ENCODE measurements around the gene ACTA2.

The ACTA2 gene

GRCh38 chr10:88981435-88981834, 28.9 kb upstream of the ACTA2 start:
- no peak for DNase-seq (ENCODE audit: low spot score)

- DNase-seq (ENCODE audit: low spot score), result no peak
Measured at GRCh38 chr10:88980800-88981199, 28.2 kb upstream of the ACTA2 start.

GRCh38 chr10:88980247-88980646, 27.7 kb upstream of the ACTA2 start:
- no peak for DNase-seq (ENCODE audit: low spot score)

GRCh38 chr10:88979603-88980002, 27.0 kb upstream of the ACTA2 start:
- DNase-seq (ENCODE audit: low spot score), result no peak

GRCh38 chr10:88979153-88979562, 26.6 kb upstream of the ACTA2 start:
- peak; percentile 91 for DNase-seq (ENCODE audit: low spot score)

GRCh38 chr10:88978463-88978862, 25.9 kb upstream of the ACTA2 start:
- DNase-seq (ENCODE audit: low spot score), result no peak

GRCh38 chr10:88975377-88975720, 22.8 kb upstream of the ACTA2 start:
- DNase-seq (ENCODE audit: low spot score), result no peak

- no peak for DNase-seq (ENCODE audit: low spot score)
Measured at GRCh38 chr10:88974446-88975376, 22.1 kb upstream of the ACTA2 start.

- peak; percentile 27 for DNase-seq (ENCODE audit: low spot score)
Measured at GRCh38 chr10:88974012-88974411, 21.4 kb upstream of the ACTA2 start.

- DNase-seq (ENCODE audit: low spot score), result peak; percentile 38
Measured at GRCh38 chr10:88971221-88972061, 18.9 kb upstream of the ACTA2 start.

GRCh38 chr10:88968391-88968790, 15.8 kb upstream of the ACTA2 start:
- peak; percentile 39 for DNase-seq (ENCODE audit: low spot score)

GRCh38 chr10:88966797-88967196, 14.2 kb upstream of the ACTA2 start:
- no peak for DNase-seq (ENCODE audit: low spot score)

GRCh38 chr10:88964869-88965415, 12.4 kb upstream of the ACTA2 start:
- DNase-seq (ENCODE audit: low spot score), result no peak

- DNase-seq (ENCODE audit: low spot score), result no peak
Measured at GRCh38 chr10:88964360-88964759, 11.8 kb upstream of the ACTA2 start.

- no peak for DNase-seq (ENCODE audit: low spot score)
Measured at GRCh38 chr10:88963318-88963717, 10.7 kb upstream of the ACTA2 start.

GRCh38 chr10:88962336-88962735, 9.8 kb upstream of the ACTA2 start:
- DNase-seq (ENCODE audit: low spot score), result no peak

GRCh38 chr10:88961266-88961665, 8.7 kb upstream of the ACTA2 start:
- no peak for DNase-seq (ENCODE audit: low spot score)

- DNase-seq (ENCODE audit: low spot score), result no peak
Measured at GRCh38 chr10:88960802-88961201, 8.2 kb upstream of the ACTA2 start.

GRCh38 chr10:88958721-88959120, 6.1 kb upstream of the ACTA2 start:
- no peak for DNase-seq (ENCODE audit: low spot score)

GRCh38 chr10:88957381-88957780, 4.8 kb upstream of the ACTA2 start:
- no peak for DNase-seq (ENCODE audit: low spot score)

- no peak for DNase-seq (ENCODE audit: low spot score)
Measured at GRCh38 chr10:88954458-88955083, 2.0 kb upstream of the ACTA2 start.

- DNase-seq (ENCODE audit: low spot score), result no peak
Measured at GRCh38 chr10:88953662-88954061, 1.1 kb upstream of the ACTA2 start.

Data from AG20443 (cell line).